CD4-positive, alpha-beta T cell (primary cell): ENCODE measurements around the gene MYO3B. TPM values are rescaled to one million over a fixed set of nuclear protein-coding genes. Genes with fewer than 3 reads are reported as not detected.

Source experiments
- ATAC-seq: fragments of 200-7000 bp; cut with Tn5 transposase; one replicate; pipeline ENCODE4 v1.10.0; 2022; ENCODE audit warnings: mild to moderate bottlenecking; ENCODE audit not compliant: poor library complexity
- CTCF ChIA-PET: fragments of 350-600 bp; sonication (Branson Sonifier 250); formaldehyde crosslinking; loops from one replicate; lab custom pipeline; 2021; ENCODE audit warnings: antibody characterized with exemption, inconsistent platforms; lab: Charles Lee
- POLR2A ChIA-PET: fragments of 350-600 bp; sonication (Branson Sonifier 250); formaldehyde crosslinking; loops from one replicate; lab custom pipeline; 2021; ENCODE audit warnings: antibody characterized with exemption, inconsistent platforms; lab: Charles Lee
- DNase-seq, 14 experiments: peaks; one replicate each; pipeline ENCODE4 v3.0.0-alpha.2; 2013 to 2020; ENCODE audit warnings: mixed read lengths in 2 of 14
- H3K27ac ChIP-seq, 2 donors: one replicate each; pipeline versions ENCODE4 v1.5.1 to v1.7.0; 2013; ENCODE audit warnings: low read length in 2 of 2, low read depth in 1 of 2, mild to moderate bottlenecking in 1 of 2
- H3K27me3 ChIP-seq, 2 experiments: 1 replicate in 1 of 2; 2 replicates in 1 of 2; pipeline versions ENCODE4 v1.6.1 to v1.7.0; 2013; ENCODE audit warnings: low read length in 2 of 2, control low read depth in 1 of 2, mild to moderate bottlenecking in 1 of 2, moderate library complexity in 1 of 2; ENCODE audit not compliant: insufficient read depth in 2 of 2, control insufficient read depth in 1 of 2
- H3K36me3 ChIP-seq: one replicate; pipeline ENCODE4 v1.6.1; 2013; ENCODE audit warnings: low read length, control low read depth; ENCODE audit not compliant: insufficient read depth
- H3K4me1 ChIP-seq: one replicate; pipeline ENCODE4 v1.6.1; 2013; ENCODE audit warnings: low read length, control low read depth; ENCODE audit not compliant: insufficient read depth
- H3K4me3 ChIP-seq: one replicate; pipeline ENCODE4 v1.5.1; 2013; ENCODE audit warnings: mild to moderate bottlenecking, low read length, moderate library complexity
- H3K9me3 ChIP-seq, 2 experiments: 1 replicate in 1 of 2; 2 replicates in 1 of 2; pipeline versions ENCODE4 v1.6.1 to v1.7.0; 2013; ENCODE audit warnings: low read length in 2 of 2, mild to moderate bottlenecking in 2 of 2, control low read depth in 1 of 2, moderate library complexity in 1 of 2; ENCODE audit not compliant: control insufficient read depth in 1 of 2, insufficient read depth in 1 of 2
- H3K27ac Mint-ChIP-seq: one replicate; pipeline ENCODE4 v1.8.0; 2020; ENCODE audit warnings: mixed read lengths
- H3K27me3 Mint-ChIP-seq: one replicate; pipeline ENCODE4 v1.8.0; 2021; ENCODE audit warnings: mixed read lengths
- H3K36me3 Mint-ChIP-seq: one replicate; pipeline ENCODE4 v1.8.0; 2021; ENCODE audit warnings: low read depth, mixed read lengths
- H3K4me1 Mint-ChIP-seq: one replicate; pipeline ENCODE4 v1.8.0; 2021; ENCODE audit warnings: low read depth, mixed read lengths
- H3K4me3 Mint-ChIP-seq: one replicate; pipeline ENCODE4 v1.8.0; 2020; ENCODE audit warnings: mild to moderate bottlenecking, mixed read lengths
- H3K9me3 Mint-ChIP-seq: one replicate; pipeline ENCODE4 v1.8.0; 2020; ENCODE audit warnings: mixed read lengths
- CTCF ChIP-seq: fragments of 200-600 bp; IDR thresholded peaks from one replicate; pipeline ENCODE4 v1.8.0; 2022; ENCODE audit warnings: antibody characterized with exemption, mild to moderate bottlenecking
- intact Hi-C, 2 experiments: fragments of 100-400 bp; cut with DNase I in 1 of 2; cut with micrococcal nuclease in 1 of 2; formaldehyde crosslinking; loops; one replicate each; pipeline versions ENCODE4 v1.15.1 to v1.9.0; 2023 to 2025; cut with DNase I, micrococcal nuclease
- total RNA-seq, 174 experiments: library from RNA in 2 of 174; stranded (reverse) in 2 of 174; gene quantifications; one replicate each; pipeline ENCODE4 v1.2.3 and lab custom pipeline; 2021 to 2026

Gene MYO3B
- total RNA-seq, 2 experiments from 2014 or later = not detected

GRCh38 chr2:170201734-170202393 is 23.9 kb downstream of the MYO3B start:
- Mint-ChIP-seq H3K4me3 (no peak overlapping the region), H3K27ac (no peak overlapping the region), H3K36me3 (no peaks in the 10 kb centered on the region), H3K9me3 (no peaks in the 10 kb centered on the region), H3K27me3 (peaks cover 28% of the 10 kb centered on the region), H3K4me1 (no peaks in the 10 kb centered on the region)
- no peak for DNase-seq
- POLR2A ChIA-PET = no interaction called here
- H3K36me3 ChIP-seq = no peaks in the 10 kb centered on the region
- ATAC-seq = no peak
- no peak for TF ChIP-seq CTCF
- H3K9me3 ChIP-seq = no peaks in the 10 kb centered on the region
- no peaks in the 10 kb centered on the region for H3K27me3 ChIP-seq
- intact Hi-C loops = no loop called here
- no peak overlapping the region for H3K4me3 ChIP-seq
- H3K27ac ChIP-seq = no peak overlapping the region
- CTCF ChIA-PET = interaction anchor here (0.6 kb wide), 1 partner anchor 13 kb away, joined by 5 read pairs; no protein-coding TSS in a partner anchor
- no peaks in the 10 kb centered on the region for H3K4me1 ChIP-seq

GRCh38 chr2:170202437-170202836 is 24.5 kb downstream of the MYO3B start:
- no peak overlapping the region for H3K4me3 ChIP-seq
- no peaks in the 10 kb centered on the region for H3K36me3 ChIP-seq
- no peak for TF ChIP-seq CTCF
- no peaks in the 10 kb centered on the region for H3K4me1 Mint-ChIP-seq
- no peaks in the 10 kb centered on the region for H3K27me3 ChIP-seq
- no peaks in the 10 kb centered on the region for H3K36me3 Mint-ChIP-seq
- intact Hi-C loops = no loop called here
- no peak overlapping the region for H3K27ac Mint-ChIP-seq
- CTCF ChIA-PET = no interaction called here
- POLR2A ChIA-PET = no interaction called here
- no peak overlapping the region for H3K27ac ChIP-seq
- DNase-seq (no peak), ATAC-seq (no peak)
- no peaks in the 10 kb centered on the region for H3K9me3 Mint-ChIP-seq
- H3K4me3 Mint-ChIP-seq = no peak overlapping the region
- H3K9me3 ChIP-seq = no peaks in the 10 kb centered on the region
- no peaks in the 10 kb centered on the region for H3K4me1 ChIP-seq
- H3K27me3 Mint-ChIP-seq = peaks cover 23% of the 10 kb centered on the region

GRCh38 chr2:170204298-170204951 is 26.5 kb downstream of the MYO3B start:
- no peak for ATAC-seq
- CTCF ChIA-PET = no interaction called here

More at GRCh38 chr2:170204298-170204951, 26.5 kb downstream of the MYO3B start:
- Mint-ChIP-seq H3K4me1 (no peaks in the 10 kb centered on the region), H3K27me3 (peaks cover 13% of the 10 kb centered on the region), H3K9me3 (no peaks in the 10 kb centered on the region), H3K27ac (no peak overlapping the region), H3K36me3 (no peaks in the 10 kb centered on the region), H3K4me3 (no peak overlapping the region)
- Histone ChIP-seq H3K36me3 (no peaks in the 10 kb centered on the region), H3K9me3 (no peaks in the 10 kb centered on the region), H3K4me3 (no peak overlapping the region), H3K27ac (no peak overlapping the region), H3K27me3 (no peaks in the 10 kb centered on the region), H3K4me1 (no peaks in the 10 kb centered on the region)
- intact Hi-C loops = no loop called here
- POLR2A ChIA-PET = no interaction called here
- DNase-seq = no peak
- TF ChIP-seq CTCF = no peak
